Hepatocyte (in vitro differentiated cells): ENCODE results near the gene MNX1.

Experiments
- EZH2phosphoT487 ChIP-seq: fragments of 200-600 bp; sonication (generic); IDR thresholded peaks from one replicate; pipeline ENCODE4 v1.6.1; 2018; ENCODE audit warnings: antibody characterized with exemption, mild to moderate bottlenecking, low read depth, moderate library complexity; ENCODE audit not compliant: unreplicated experiment, severe bottlenecking
- TF ChIP-seq, protein P1 (sequence below): fragments of 200-600 bp; sonication (generic); IDR thresholded peaks from 2 replicates; pipeline ENCODE4 v1.5.1; 2016; ENCODE audit warnings: antibody characterized with exemption, mild to moderate bottlenecking; ENCODE audit not compliant: poor library complexity

DNA sequence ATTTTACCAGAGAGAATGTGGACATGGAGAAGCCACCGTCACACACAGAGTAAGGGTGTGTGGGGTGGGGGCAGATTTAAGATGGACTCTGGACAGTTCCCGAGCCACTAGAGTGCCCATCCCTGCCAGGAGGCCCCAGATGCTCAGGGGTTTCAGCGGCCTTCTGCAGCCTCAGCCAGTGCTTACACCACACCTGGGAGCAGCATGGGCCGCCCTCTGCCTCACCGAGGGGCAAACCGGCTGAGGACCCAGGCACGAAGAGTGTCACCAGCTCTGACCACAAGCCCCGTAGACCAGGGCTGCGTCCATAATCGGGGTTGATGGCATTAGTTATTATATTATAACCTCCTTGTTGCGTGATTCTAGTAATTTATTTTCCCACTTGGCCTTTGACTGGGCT lies 6.7 kb upstream of the MNX1 start:
- TF ChIP-seq, protein P1, sequence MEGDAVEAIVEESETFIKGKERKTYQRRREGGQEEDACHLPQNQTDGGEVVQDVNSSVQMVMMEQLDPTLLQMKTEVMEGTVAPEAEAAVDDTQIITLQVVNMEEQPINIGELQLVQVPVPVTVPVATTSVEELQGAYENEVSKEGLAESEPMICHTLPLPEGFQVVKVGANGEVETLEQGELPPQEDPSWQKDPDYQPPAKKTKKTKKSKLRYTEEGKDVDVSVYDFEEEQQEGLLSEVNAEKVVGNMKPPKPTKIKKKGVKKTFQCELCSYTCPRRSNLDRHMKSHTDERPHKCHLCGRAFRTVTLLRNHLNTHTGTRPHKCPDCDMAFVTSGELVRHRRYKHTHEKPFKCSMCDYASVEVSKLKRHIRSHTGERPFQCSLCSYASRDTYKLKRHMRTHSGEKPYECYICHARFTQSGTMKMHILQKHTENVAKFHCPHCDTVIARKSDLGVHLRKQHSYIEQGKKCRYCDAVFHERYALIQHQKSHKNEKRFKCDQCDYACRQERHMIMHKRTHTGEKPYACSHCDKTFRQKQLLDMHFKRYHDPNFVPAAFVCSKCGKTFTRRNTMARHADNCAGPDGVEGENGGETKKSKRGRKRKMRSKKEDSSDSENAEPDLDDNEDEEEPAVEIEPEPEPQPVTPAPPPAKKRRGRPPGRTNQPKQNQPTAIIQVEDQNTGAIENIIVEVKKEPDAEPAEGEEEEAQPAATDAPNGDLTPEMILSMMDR = no peak
- TF ChIP-seq EZH2phosphoT487 = no peak
